GM19023 (cell line): Measurements from ENCODE around the gene MUC5AC.

ENCODE experiments used
- ATAC-seq: cut with Tn5 transposase; IDR thresholded peaks from one replicate; pipeline ENCODE4 v1.9.1; 2021; ENCODE audit warnings: mild to moderate bottlenecking, moderate library complexity; ENCODE audit not compliant: unreplicated experiment

Gene MUC5AC

GRCh38 chr11:1222491-1223345, 65.0 kb downstream of the MUC5AC start, which contains the start of gene MUC5B:
Gene MUC5B (plus strand): TSS chr11:1223066. CDS start chr11:1223124, 58 bp downstream.
- ATAC-seq, result no peak

DNA sequence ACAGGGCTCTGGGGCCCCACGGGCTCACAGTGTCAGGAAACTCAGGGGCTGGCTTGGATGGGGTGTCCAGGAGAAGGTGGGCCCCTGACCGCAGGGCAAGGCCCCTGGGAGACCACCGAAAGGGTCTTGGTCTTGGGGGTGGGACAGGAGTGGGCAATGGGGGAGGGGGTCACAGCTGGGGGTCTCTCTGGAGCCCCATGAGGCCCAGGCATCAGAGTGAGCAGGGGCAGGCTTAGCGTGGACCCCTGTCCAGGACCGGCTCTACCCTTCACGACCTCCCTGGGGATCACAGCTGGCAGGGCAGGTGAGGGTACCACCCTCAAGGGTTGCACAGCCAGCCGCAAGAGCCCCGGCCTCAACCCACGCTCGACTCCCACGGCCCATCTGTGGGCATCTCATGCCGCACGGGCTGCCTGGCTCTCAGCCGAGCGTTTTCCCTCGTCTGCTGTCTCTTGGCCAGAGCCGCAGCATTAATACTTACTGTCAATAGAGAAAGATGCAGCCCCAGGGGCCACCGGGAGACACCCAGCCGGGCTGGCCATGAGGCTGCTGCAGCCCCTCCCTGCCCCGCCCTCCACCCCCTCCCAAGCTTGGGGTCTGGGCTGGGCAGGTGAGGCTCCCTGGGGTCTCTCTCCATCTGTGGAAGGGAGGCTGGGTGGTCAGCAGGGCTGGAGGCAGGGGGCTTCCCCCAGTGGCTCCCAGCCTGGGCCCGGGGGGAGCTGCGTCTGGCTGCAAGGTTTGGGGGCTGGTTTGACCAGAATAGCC, 65.8 kb downstream of the MUC5AC start:
- no peak for ATAC-seq

- ATAC-seq, result no peak
Measured at GRCh38 chr11:1224111-1224490, 66.3 kb downstream of the MUC5AC start.

- no peak for ATAC-seq
Measured at GRCh38 chr11:1224491-1225385, 67.0 kb downstream of the MUC5AC start.

DNA sequence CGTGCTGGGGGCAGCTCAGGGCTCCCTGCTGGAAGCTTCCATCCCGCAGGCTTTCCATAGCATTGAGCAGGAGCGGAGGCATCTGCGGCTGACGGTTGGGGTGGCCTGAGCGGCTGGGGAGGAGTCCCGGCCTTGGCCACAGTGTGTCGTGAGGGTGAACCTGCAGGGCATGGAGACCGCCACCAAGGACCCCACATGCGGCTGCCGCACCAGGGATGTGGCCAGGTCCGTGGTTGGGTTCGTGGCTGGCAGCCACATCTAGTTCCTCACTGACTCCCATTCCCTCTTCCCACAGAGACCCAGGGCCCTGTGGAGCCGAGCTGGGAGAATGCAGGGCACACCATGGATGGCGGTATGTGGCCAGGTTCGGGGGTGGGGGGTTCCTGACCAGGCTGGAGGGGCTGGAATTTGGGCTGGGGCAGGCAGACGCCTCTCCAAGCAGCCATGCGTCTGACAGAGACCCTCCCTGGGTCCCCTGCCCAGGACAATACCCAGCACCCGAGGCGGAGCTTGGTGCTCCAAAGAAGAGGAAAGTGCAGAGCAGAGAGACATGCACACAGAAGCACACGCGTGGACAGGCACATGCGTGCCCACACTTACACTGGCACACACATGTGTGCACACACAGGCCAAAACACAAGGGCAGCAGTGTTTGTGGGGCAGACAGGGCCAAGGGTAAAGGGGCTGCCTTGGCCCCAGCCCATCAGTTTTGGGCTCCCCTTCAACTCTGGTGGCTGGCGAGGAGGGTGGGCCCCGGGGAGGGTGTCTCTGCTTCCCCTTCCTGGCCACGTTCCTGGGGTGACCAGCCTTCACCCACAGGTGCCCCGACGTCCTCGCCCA, 67.9 kb downstream of the MUC5AC start:
- no peak for ATAC-seq

GRCh38 chr11:1226226-1226985, 68.7 kb downstream of the MUC5AC start:
- no peak for ATAC-seq

GRCh38 chr11:1226986-1227550, 69.3 kb downstream of the MUC5AC start:
- no peak for ATAC-seq

GRCh38 chr11:1227551-1228100, 69.9 kb downstream of the MUC5AC start:
- ATAC-seq, result no peak

GRCh38 chr11:1228101-1228821, 70.5 kb downstream of the MUC5AC start:
- ATAC-seq, result no peak

GRCh38 chr11:1228921-1229451, 71.2 kb downstream of the MUC5AC start:
- no peak for ATAC-seq

- ATAC-seq, result no peak
Measured at GRCh38 chr11:1229471-1230120, 71.8 kb downstream of the MUC5AC start.

GRCh38 chr11:1230121-1230455, 72.3 kb downstream of the MUC5AC start:
- ATAC-seq, result no peak

DNA sequence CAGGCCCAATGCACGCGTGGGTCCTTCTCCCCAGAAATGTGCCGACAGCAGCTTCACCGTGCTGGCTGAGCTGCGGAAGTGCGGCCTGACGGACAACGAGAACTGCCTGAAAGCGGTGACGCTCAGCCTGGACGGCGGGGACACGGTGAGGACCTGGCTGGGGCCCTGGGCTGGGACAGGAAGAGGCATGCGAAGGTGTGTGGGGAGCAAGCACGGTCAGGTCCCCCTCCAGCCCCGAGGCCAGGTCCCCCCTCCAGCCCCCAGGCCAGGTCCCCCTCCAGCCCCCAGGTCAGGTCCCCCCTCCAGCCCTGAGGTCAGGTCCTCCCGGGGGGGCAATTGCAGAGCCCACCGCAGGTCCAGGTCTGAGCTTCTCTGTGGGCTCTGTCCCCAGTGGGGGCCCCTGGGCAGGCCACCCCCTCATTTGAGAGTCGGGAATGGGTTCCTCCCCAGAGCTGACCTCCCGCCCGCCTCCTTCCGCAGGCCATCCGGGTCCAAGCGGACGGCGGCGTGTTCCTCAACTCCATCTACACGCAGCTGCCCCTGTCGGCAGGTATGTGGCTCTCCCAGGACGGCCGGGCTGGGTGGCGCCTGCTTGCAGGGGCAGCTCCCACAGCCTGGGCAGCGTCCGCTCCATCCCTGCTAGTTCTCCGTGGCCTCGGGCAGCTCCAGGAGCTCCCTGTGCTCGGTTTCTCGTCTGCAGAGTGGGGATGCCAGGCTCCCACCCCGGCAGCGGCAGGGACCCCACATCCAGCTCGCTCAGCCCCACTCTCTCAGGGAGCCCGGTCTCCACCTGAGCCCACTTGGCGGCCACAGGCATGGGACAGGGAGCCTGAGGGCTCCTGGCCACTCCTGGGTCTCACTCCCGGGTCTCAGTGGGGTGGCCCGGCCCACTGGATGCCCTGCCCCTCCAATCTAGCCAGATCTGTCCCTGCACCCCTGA, 73.0 kb downstream of the MUC5AC start:
- ATAC-seq, result no peak

- no peak for ATAC-seq
Measured at GRCh38 chr11:1231396-1232020, 73.8 kb downstream of the MUC5AC start.

DNA sequence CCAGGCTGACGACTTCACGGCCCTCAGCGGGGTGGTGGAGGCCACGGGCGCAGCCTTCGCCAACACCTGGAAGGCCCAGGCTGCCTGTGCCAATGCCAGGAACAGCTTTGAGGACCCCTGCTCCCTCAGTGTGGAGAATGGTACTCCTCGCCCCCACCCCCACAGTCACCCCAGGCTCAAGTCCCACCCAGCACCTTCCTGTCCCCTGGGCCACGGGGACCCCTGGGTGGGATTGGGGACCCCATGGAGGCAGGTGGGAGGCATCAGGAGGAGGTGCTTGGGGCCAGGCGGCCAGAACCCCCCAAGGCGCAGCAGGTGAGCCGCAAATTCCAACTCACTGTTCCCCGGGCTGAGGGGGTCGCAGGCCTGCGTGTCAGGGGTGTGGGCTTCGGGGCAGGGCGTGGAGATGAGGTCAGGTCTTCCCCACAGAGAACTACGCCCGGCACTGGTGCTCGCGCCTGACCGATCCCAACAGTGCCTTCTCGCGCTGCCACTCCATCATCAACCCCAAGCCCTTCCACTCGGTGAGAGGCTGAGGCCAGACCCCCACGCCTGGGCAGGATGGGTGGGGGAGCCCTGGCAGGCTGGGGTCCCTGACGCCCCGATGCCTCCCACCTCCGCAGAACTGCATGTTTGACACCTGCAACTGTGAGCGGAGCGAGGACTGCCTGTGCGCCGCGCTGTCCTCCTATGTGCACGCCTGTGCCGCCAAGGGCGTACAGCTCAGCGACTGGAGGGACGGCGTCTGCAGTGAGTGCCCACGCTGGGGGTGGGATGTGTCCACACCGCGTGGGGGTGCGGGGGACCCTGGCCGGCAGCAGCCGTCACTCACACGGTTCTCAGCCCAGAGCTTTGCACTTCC, 74.5 kb downstream of the MUC5AC start:
- ATAC-seq, result no peak
